DMS114 treated with DMSO at 0.1 percent for 48 hours (cell line): ENCODE data around the gene OCLN.
"Not testable (repeated sequence)": the region's sequence is repeated elsewhere in the genome, so short reads cannot be mapped to it uniquely, and the experiment has no call there.

Experiments used
- DNase-seq: peaks from one replicate; lab custom pipeline; 2025; ENCODE audit not compliant: unreplicated experiment; lab: John Stamatoyannopoulos, UW

The OCLN gene

GRCh38 chr5:69492391-69492922 is at the start of gene OCLN:
TSS of gene OCLN (plus strand) at chr5:69492790. CDS start at chr5:69504245, 11,455 bp downstream.
- peak; percentile 64 for DNase-seq

- no peak for DNase-seq
Observed at GRCh38 chr5:69444127-69444754, 48.3 kb upstream of the OCLN start.

GRCh38 chr5:69449511-69449910 is 43.1 kb upstream of the OCLN start:
- DNase-seq: no peak

GRCh38 chr5:69450116-69450515 is 42.5 kb upstream of the OCLN start:
- no peak for DNase-seq

GRCh38 chr5:69450527-69450926 is 42.1 kb upstream of the OCLN start:
- not testable (repeated sequence) for DNase-seq

GRCh38 chr5:69451941-69452647 is 40.5 kb upstream of the OCLN start:
- no peak for DNase-seq

- DNase-seq: not testable (repeated sequence)
Observed at GRCh38 chr5:69453487-69453886, 39.1 kb upstream of the OCLN start.

- no peak for DNase-seq
Observed at GRCh38 chr5:69454460-69455249, 37.9 kb upstream of the OCLN start.

GRCh38 chr5:69455428-69455988 is 37.1 kb upstream of the OCLN start:
- not testable (repeated sequence) for DNase-seq

GRCh38 chr5:69462170-69462569 is 30.4 kb upstream of the OCLN start:
- DNase-seq: no peak

GRCh38 chr5:69466375-69466774 is 26.2 kb upstream of the OCLN start:
- DNase-seq: not testable (repeated sequence)

GRCh38 chr5:69467442-69468225 is 25.0 kb upstream of the OCLN start:
- no peak for DNase-seq

- DNase-seq: no peak
Observed at GRCh38 chr5:69468631-69469030, 24.0 kb upstream of the OCLN start.

GRCh38 chr5:69471516-69471915 is 21.1 kb upstream of the OCLN start:
- not testable (repeated sequence) for DNase-seq

- DNase-seq: not testable (repeated sequence)
Observed at GRCh38 chr5:69472535-69473143, 20.0 kb upstream of the OCLN start.

- DNase-seq: no peak
Observed at GRCh38 chr5:69477170-69477569, 15.4 kb upstream of the OCLN start.

- DNase-seq: not testable (repeated sequence)
Observed at GRCh38 chr5:69478296-69478695, 14.3 kb upstream of the OCLN start.

- DNase-seq: no peak
Observed at GRCh38 chr5:69484891-69485290, 7.7 kb upstream of the OCLN start.

- no peak for DNase-seq
Observed at GRCh38 chr5:69485471-69485870, 7.1 kb upstream of the OCLN start.

- DNase-seq: no peak
Observed at GRCh38 chr5:69489246-69489645, 3.3 kb upstream of the OCLN start.
